SU-DHL-6 (cell line): Measurements from ENCODE around the gene TTL.

Experiments used
- EZH2phosphoT487 ChIP-seq: fragments of 200-600 bp; sonication (generic), shearing (Covaris generic); conservative IDR thresholded peaks from 2 replicates; pipeline ENCODE4 v1.6.1; 2018; ENCODE audit warnings: mild to moderate bottlenecking, antibody characterized with exemption, low read length, moderate library complexity, mixed read lengths
- TF ChIP-seq, protein P1 (sequence below): fragments of 200-600 bp; sonication (generic); IDR thresholded peaks from one replicate; pipeline ENCODE4 v1.5.1; 2017; ENCODE audit warnings: antibody characterized with exemption, mild to moderate bottlenecking, low read length, moderate library complexity; ENCODE audit not compliant: insufficient read depth, poor library complexity, severe bottlenecking

DNA sequence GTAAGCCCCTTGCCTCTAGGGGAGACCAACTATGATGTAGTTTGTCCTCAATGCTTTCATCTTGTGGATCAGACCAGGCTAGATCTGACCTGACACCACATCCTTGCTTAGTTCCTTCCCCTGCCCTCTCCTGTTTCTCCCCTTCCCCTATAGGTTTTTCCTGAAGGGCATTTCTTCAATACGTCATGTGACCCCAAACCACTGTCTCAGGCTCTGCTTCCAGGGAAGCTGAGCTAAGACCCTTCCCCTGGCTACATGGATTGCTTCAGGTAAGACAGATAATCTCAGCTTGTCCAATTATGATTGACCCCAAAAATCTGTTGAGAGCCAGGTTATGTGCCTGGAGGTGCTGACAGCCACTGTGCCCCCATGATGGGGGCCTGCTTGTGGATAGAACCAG is 22.6 kb upstream of the TTL start:
- TF ChIP-seq, protein P1, sequence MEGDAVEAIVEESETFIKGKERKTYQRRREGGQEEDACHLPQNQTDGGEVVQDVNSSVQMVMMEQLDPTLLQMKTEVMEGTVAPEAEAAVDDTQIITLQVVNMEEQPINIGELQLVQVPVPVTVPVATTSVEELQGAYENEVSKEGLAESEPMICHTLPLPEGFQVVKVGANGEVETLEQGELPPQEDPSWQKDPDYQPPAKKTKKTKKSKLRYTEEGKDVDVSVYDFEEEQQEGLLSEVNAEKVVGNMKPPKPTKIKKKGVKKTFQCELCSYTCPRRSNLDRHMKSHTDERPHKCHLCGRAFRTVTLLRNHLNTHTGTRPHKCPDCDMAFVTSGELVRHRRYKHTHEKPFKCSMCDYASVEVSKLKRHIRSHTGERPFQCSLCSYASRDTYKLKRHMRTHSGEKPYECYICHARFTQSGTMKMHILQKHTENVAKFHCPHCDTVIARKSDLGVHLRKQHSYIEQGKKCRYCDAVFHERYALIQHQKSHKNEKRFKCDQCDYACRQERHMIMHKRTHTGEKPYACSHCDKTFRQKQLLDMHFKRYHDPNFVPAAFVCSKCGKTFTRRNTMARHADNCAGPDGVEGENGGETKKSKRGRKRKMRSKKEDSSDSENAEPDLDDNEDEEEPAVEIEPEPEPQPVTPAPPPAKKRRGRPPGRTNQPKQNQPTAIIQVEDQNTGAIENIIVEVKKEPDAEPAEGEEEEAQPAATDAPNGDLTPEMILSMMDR, result no peak
- TF ChIP-seq EZH2phosphoT487, result no peak
